GM12878 (cell line): Measurements from ENCODE around the gene SRBD1. TPM values are rescaled to one million over a fixed set of nuclear protein-coding genes. Genes with fewer than 3 reads are reported as not detected.

ENCODE experiments used
- ATAC-seq: fragments of 200-7000 bp; cut with Tn5 transposase; 3 replicates; pipeline ENCODE4 v1.9.1; 2020; ENCODE audit warnings: mild to moderate bottlenecking, moderate library complexity
- BruUV-seq: library from RNA; stranded (reverse); fragments of 400-500 nt; replicated peaks from 2 replicates; lab custom pipeline; 2021; lab: Mats Ljungman, UMichigan
- CTCF ChIA-PET: fragments of 300-600 bp; sonication (Branson Sonifier 250); formaldehyde crosslinking; extraction: SDS; loops from one replicate; lab custom pipeline; 2021; ENCODE audit warnings: inconsistent platforms; lab: Yijun Ruan, JAX
- POLR2A ChIA-PET: fragments of 350-600 bp; formaldehyde crosslinking; extraction: SDS; loops from one replicate; lab custom pipeline; 2021; ENCODE audit warnings: inconsistent platforms; lab: Charles Lee
- RAD21 ChIA-PET: fragments of 300-600 bp; sonication (Branson Sonifier 250); formaldehyde crosslinking; loops from one replicate; lab custom pipeline; 2023; ENCODE audit warnings: antibody characterized with exemption; ENCODE audit not compliant: unreplicated experiment; lab: Charles Lee
- SMC1A ChIA-PET: fragments of 300-600 bp; sonication (Branson Sonifier 250); formaldehyde crosslinking; loops from one replicate; lab custom pipeline; 2023; ENCODE audit not compliant: unreplicated experiment, uncharacterized antibody; lab: Charles Lee
- DNase-seq: peaks from one replicate; pipeline ENCODE4 v3.0.0-alpha.2; 2011; ENCODE audit warnings: low read depth, low spot score
- FAIRE-seq: peaks from 3 replicates; lab custom pipeline; 2011; peaks lifted over from hg19 to GRCh38; lab: Jason Lieb, UNC
- H2AFZ ChIP-seq: 2 replicates; pipeline ENCODE4 v1.6.0; 2011; ENCODE audit warnings: low read depth, low read length, control low read depth; ENCODE audit not compliant: control insufficient read depth
- H3K27ac ChIP-seq: 2 replicates; pipeline ENCODE4 v1.5.1; 2011; ENCODE audit warnings: control low read depth; ENCODE audit not compliant: control insufficient read depth, insufficient read depth
- H3K27me3 ChIP-seq, 2 experiments: replicated peaks in 1 of 2; 2 replicates each; pipeline versions ENCODE4 v1.6.0 to v1.6.1; 2011; ENCODE audit warnings: low read length in 1 of 2; ENCODE audit not compliant: control insufficient read depth in 2 of 2, insufficient read depth in 2 of 2
- H3K36me3 ChIP-seq, 2 experiments: 2 replicates each; pipeline ENCODE4 v1.5.1; 2011; ENCODE audit warnings: low read length in 1 of 2; ENCODE audit not compliant: control insufficient read depth in 2 of 2, insufficient read depth in 2 of 2
- H3K4me1 ChIP-seq: 2 replicates; pipeline ENCODE4 v1.6.1; 2011; ENCODE audit warnings: mild to moderate bottlenecking, low read length, moderate library complexity, mixed read lengths; ENCODE audit not compliant: control insufficient read depth, insufficient read depth
- H3K4me2 ChIP-seq: 2 replicates; pipeline ENCODE4 v1.6.0; 2011; ENCODE audit warnings: control low read depth; ENCODE audit not compliant: control insufficient read depth, insufficient read depth
- H3K4me3 ChIP-seq: fragments of 200-600 bp; sonication (generic); 2 replicates; pipeline ENCODE4 v1.5.1; 2016
- H3K79me2 ChIP-seq: 2 replicates; pipeline ENCODE4 v1.6.0; 2011; ENCODE audit warnings: low read length; ENCODE audit not compliant: control insufficient read depth, insufficient read depth
- H3K9ac ChIP-seq: 2 replicates; pipeline ENCODE4 v1.8.0; 2011; ENCODE audit warnings: low read length, control low read depth, mixed read lengths; ENCODE audit not compliant: control insufficient read depth, insufficient read depth
- H3K9me3 ChIP-seq: replicated peaks from 3 replicates; pipeline ENCODE4 v1.5.1; 2011; ENCODE audit warnings: mild to moderate bottlenecking, low read length; ENCODE audit not compliant: control insufficient read depth, insufficient read depth
- H4K20me1 ChIP-seq: 2 replicates; pipeline ENCODE4 v1.6.0; 2011; ENCODE audit not compliant: control insufficient read depth, insufficient read depth
- ASH2L ChIP-seq: fragments of 300-600, 200-600 bp; sonication (generic); IDR thresholded peaks from 2 replicates; pipeline ENCODE4 v1.6.1; 2017; ENCODE audit warnings: low read depth, mild to moderate bottlenecking, borderline replicate concordance
- JUNB ChIP-seq: IDR thresholded peaks from 2 replicates; pipeline ENCODE4 v1.6.1; 2016; ENCODE audit warnings: antibody characterized with exemption, mild to moderate bottlenecking
- NBN ChIP-seq: fragments of 450-650 bp; IDR thresholded peaks from 2 replicates; pipeline ENCODE4 v1.6.1; 2016
- NFIC ChIP-seq: IDR thresholded peaks from 2 replicates; pipeline ENCODE4 v1.6.1; 2012; ENCODE audit warnings: low read depth, mild to moderate bottlenecking, inconsistent platforms, low read length, moderate library complexity
- TAF1 ChIP-seq: IDR thresholded peaks from 2 replicates; pipeline ENCODE4 v1.6.1; 2011; ENCODE audit warnings: mild to moderate bottlenecking, low read depth, low read length, borderline replicate concordance
- WGBS: methylation state at CpG from one replicate; pipeline ENCODE4 v1.1.6; 2016; ENCODE audit warnings: low lambda C conversion rate; ENCODE audit not compliant: insufficient replicate concordance, insufficient coverage; ENCODE audit errors: missing lambda C conversion rate; 5-methylcytosine and 5-hydroxymethylcytosine counted together
- in situ Hi-C: fragments of 300-500 bp; cut with MboI; formaldehyde crosslinking; loops from 9 replicates; pipeline ENCODE4 v1.14.3; 2018; ENCODE audit warnings: mixed read lengths
- intact Hi-C: fragments of 100-400 bp; cut with micrococcal nuclease; formaldehyde crosslinking; loops from one replicate; pipeline ENCODE4 v1.14.2; 2022; ENCODE audit not compliant: unreplicated experiment
- polyA plus RNA-seq, 11 experiments: library from polyadenylated mRNA; depleted of rRNA in 4 of 11; unstranded in 6 of 11; stranded (reverse) in 5 of 11; fragments of >200 nt; fragmentation: Nextera tagmentation in 4 of 11; fragmentation: Illumina TruSeq in 1 of 11; extraction: Ambion mirVana in 4 of 11; extraction: Trizol in 1 of 11; gene quantifications; 1 replicate in 1 of 11; 2 replicates in 10 of 11; pipeline versions ENCODE4 v1.2.1 to v1.2.3, GENCODE V29; 2011 to 2016; ENCODE audit warnings: inconsistent platforms in 2 of 11, missing spikeins in 2 of 11, low read depth in 1 of 11
- total RNA-seq, 4 experiments: library from RNA; depleted of rRNA in 3 of 4; stranded (reverse); fragments of >200 nt in 3 of 4; fragmentation: Illumina TruSeq in 1 of 4; extraction: Trizol in 1 of 4; gene quantifications; 2 replicates each; pipeline versions ENCODE4 v1.2.1 to v1.2.3, GENCODE V29; 2013 to 2021
- TF ChIP-seq, protein P1 (sequence below): fragments of 150-350 bp; IDR thresholded peaks from 2 replicates; pipeline ENCODE4 v1.6.1; 2014; ENCODE audit warnings: mild to moderate bottlenecking, low read depth, low read length
- TF ChIP-seq, protein P2 (sequence below): IDR thresholded peaks from 2 replicates; pipeline ENCODE4 v1.6.1; 2011; ENCODE audit warnings: low read depth, low read length, improper control_type of control experiment, borderline replicate concordance

Gene SRBD1
- total and polyA plus RNA-seq, 10 of the 15 experiments (the other 5 are each of a cell fraction or from before 2014, with no cell fraction given): 9.7 to 33.1 (median 20.1) TPM

DNA sequence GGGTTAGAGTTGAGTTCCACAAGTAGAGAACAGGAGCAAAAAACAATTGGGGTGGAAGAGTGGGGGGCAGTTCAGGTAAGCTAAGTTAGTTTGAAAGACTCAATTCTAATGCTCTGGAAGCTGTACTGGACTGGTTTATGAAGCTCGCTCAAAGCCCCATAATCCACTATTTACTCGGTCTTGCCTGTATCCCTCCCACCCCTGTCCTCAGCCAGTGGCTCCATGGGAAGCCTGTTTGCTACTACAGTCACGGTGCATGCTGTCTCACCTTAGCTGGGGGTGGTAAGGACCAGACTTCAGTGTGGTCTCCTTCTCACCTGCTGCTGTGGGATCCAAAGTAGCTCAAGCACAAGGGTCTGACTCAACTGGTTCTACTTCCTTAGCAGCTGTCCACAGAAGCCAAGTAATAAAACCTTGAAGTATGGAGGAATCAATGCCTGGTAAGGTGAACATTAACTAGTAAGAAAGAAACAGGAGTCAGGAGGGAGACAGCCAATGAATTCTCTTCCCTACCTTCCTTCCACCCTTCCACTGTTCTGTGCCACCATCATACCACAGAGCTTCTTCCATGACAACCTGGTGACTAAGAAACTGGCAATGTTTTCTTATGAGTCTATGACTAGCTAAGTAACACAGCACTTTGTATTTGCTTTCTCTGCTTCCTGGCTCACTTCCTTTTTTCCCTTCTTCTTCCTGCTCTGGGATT is 230.8 kb downstream of the SRBD1 start:
- intact Hi-C loops (no loop called here), in situ Hi-C loops (no loop called here)
- Histone ChIP-seq H3K9ac (no peak overlapping the region), H3K79me2 (no peaks in the 10 kb centered on the region), H3K4me3 (no peak overlapping the region), H3K36me3 (no peaks in the 10 kb centered on the region), H3K9me3 (no peaks in the 10 kb centered on the region), H3K27me3 (no peaks in the 10 kb centered on the region), H3K27ac (no peak overlapping the region), H3K4me1 (no peaks in the 10 kb centered on the region), H3K4me2 (no peak overlapping the region), H2AFZ (no peak overlapping the region), H4K20me1 (no peaks in the 10 kb centered on the region)
- ChIA-PET POLR2A (no interaction called here), SMC1A (interaction anchor here (0.6 to 1.1 kb wide), 3 partner anchors 9 to 57 kb away, joined by 3 to 4 read pairs (median 3); no protein-coding TSS in a partner anchor), CTCF (interaction anchor here (0.9 kb wide), 1 partner anchor 113 kb away, joined by 4 read pairs; no protein-coding TSS in a partner anchor), RAD21 (interaction anchor here (1.1 kb wide), 1 partner anchor 17 kb away, joined by 3 read pairs; no protein-coding TSS in a partner anchor)
- FAIRE-seq: no peak
- DNase-seq: no peak
- 86% methylated on average over 3 of the region's 3 CpGs for WGBS
- ATAC-seq: no peak
- BruUV-seq: no TSS peak
- TF ChIP-seq ASH2L: no peak
- TF ChIP-seq NBN: no peak
- TF ChIP-seq, protein P1, sequence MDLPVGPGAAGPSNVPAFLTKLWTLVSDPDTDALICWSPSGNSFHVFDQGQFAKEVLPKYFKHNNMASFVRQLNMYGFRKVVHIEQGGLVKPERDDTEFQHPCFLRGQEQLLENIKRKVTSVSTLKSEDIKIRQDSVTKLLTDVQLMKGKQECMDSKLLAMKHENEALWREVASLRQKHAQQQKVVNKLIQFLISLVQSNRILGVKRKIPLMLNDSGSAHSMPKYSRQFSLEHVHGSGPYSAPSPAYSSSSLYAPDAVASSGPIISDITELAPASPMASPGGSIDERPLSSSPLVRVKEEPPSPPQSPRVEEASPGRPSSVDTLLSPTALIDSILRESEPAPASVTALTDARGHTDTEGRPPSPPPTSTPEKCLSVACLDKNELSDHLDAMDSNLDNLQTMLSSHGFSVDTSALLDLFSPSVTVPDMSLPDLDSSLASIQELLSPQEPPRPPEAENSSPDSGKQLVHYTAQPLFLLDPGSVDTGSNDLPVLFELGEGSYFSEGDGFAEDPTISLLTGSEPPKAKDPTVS: no peak
- no peak for TF ChIP-seq TAF1
- TF ChIP-seq JUNB: no peak
- TF ChIP-seq, protein P2, sequence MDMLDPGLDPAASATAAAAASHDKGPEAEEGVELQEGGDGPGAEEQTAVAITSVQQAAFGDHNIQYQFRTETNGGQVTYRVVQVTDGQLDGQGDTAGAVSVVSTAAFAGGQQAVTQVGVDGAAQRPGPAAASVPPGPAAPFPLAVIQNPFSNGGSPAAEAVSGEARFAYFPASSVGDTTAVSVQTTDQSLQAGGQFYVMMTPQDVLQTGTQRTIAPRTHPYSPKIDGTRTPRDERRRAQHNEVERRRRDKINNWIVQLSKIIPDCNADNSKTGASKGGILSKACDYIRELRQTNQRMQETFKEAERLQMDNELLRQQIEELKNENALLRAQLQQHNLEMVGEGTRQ: no peak
- TF ChIP-seq NFIC: no peak
